Endodermal cell (in vitro differentiated cells): ENCODE measurements around the gene GRHL3. TPM values are rescaled to one million over a fixed set of nuclear protein-coding genes. Genes with fewer than 3 reads are reported as not detected.
A peak's percentile ranks its signal among the peaks of the same experiment; 100 is the strongest.

ENCODE experiments used
- DNase-seq: peaks from one replicate; pipeline ENCODE4 v3.0.0-alpha.2; 2017
- H3K27ac ChIP-seq: 2 replicates; pipeline ENCODE4 v1.5.1; 2013; ENCODE audit warnings: mild to moderate bottlenecking, low read depth, low read length, moderate library complexity
- H3K27me3 ChIP-seq: 2 replicates; pipeline ENCODE4 v1.6.1; 2013; ENCODE audit warnings: mild to moderate bottlenecking, low read length, moderate library complexity; ENCODE audit not compliant: insufficient read depth, control insufficient read depth, poor library complexity, severe bottlenecking
- H3K36me3 ChIP-seq: 2 replicates; pipeline ENCODE4 v1.7.0; 2013; ENCODE audit warnings: mild to moderate bottlenecking, low read length, moderate library complexity; ENCODE audit not compliant: control insufficient read depth, insufficient read depth
- H3K4me1 ChIP-seq: one replicate; pipeline ENCODE4 v1.7.0; 2013; ENCODE audit warnings: low read length; ENCODE audit not compliant: control insufficient read depth, insufficient read depth
- H3K4me3 ChIP-seq: 2 replicates; pipeline ENCODE4 v1.5.1; 2013; ENCODE audit warnings: mild to moderate bottlenecking, low read length, moderate library complexity
- H3K9ac ChIP-seq: 2 replicates; pipeline ENCODE4 v1.6.1; 2013; ENCODE audit warnings: mild to moderate bottlenecking, low read length, moderate library complexity; ENCODE audit not compliant: poor library complexity, severe bottlenecking; ENCODE audit errors: extremely low read depth
- H3K9me3 ChIP-seq: 2 replicates; pipeline ENCODE4 v1.6.1; 2013; ENCODE audit warnings: mild to moderate bottlenecking, low read length, moderate library complexity; ENCODE audit not compliant: control insufficient read depth
- H3K27ac Mint-ChIP-seq: 2 replicates; pipeline ENCODE4 v1.8.0; 2020; ENCODE audit warnings: mixed read lengths
- H3K27me3 Mint-ChIP-seq: 2 replicates; pipeline ENCODE4 v1.8.0; 2021; ENCODE audit warnings: mild to moderate bottlenecking, mixed read lengths; ENCODE audit not compliant: insufficient read depth
- H3K36me3 Mint-ChIP-seq: 2 replicates; pipeline ENCODE4 v1.8.0; 2020; ENCODE audit warnings: low read depth, mixed read lengths
- H3K4me1 Mint-ChIP-seq: 2 replicates; pipeline ENCODE4 v1.8.0; 2020; ENCODE audit warnings: mixed read lengths
- H3K4me3 Mint-ChIP-seq: 2 replicates; pipeline ENCODE4 v1.8.0; 2020; ENCODE audit warnings: mild to moderate bottlenecking, moderate library complexity, mixed read lengths
- H3K9me3 Mint-ChIP-seq: 2 replicates; pipeline ENCODE4 v1.8.0; 2020; ENCODE audit warnings: mild to moderate bottlenecking, mixed read lengths
- WGBS, 2 experiments: methylation state at CpG; one replicate each; pipeline versions ENCODE4 v1.1.5 to v1.1.7; 2013; ENCODE audit warnings: missing lambda C conversion rate in 2 of 2, mixed read lengths in 1 of 2; ENCODE audit not compliant: insufficient coverage in 1 of 2, insufficient read length in 1 of 2; 5-methylcytosine and 5-hydroxymethylcytosine counted together
- total RNA-seq, 2 donors: library from RNA; stranded (reverse); fragmentation: NEBNext Ultra II Directional in 1 of 2; extraction: Animal tissue kit (Norgen Biotek cat#: 25700) in 1 of 2; gene quantifications; 2 replicates in 1 of 2; 3 replicates in 1 of 2; pipeline ENCODE4 v1.2.1, GENCODE V29; 2021
- TF ChIP-seq, protein P1 (sequence below): fragments of 200-600 bp; sonication (generic); conservative IDR thresholded peaks from 2 replicates; pipeline ENCODE4 v1.5.0; 2021; ENCODE audit warnings: antibody characterized with exemption, mild to moderate bottlenecking

Gene GRHL3
- total RNA-seq, 2 donors from 2014 or later, result 1.8 to 2.5 TPM

DNA sequence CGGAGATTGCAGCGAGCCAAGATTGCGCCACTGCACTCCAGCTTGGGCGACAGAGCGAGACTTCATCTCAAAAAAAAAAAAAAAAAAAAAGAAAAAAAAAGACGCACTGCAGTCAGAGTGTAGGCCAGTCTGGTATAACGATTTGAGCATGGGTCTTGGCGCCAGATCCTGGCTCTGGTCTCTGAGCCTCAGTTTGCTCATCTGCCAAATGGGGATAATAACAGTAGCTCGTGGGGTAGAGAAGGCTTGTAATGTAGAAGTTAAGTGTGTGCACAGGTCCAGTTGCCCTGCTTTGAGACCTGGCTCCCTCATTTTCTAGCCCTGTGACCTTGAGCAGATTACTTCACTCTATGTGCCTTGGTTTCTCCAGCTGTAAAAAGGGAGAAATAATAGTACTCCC is 26.3 kb upstream of the GRHL3 start:
- H3K9me3 ChIP-seq, result no peaks in the 10 kb centered on the region
- H3K27me3 ChIP-seq, result no peaks in the 10 kb centered on the region
- H3K27ac ChIP-seq, result no peak overlapping the region
- H3K36me3 ChIP-seq, result no peaks in the 10 kb centered on the region
- Mint-ChIP-seq H3K4me3 (no peak overlapping the region), H3K9me3 (no peaks in the 10 kb centered on the region), H3K27ac (no peak overlapping the region), H3K4me1 (peaks cover 23% of the 10 kb centered on the region), H3K36me3 (no peaks in the 10 kb centered on the region), H3K27me3 (no peaks in the 10 kb centered on the region)
- 96 to 97% methylated on average over 7 to 9 of the region's 9 CpGs for WGBS, 2 experiments
- no peak overlapping the region for H3K4me3 ChIP-seq
- TF ChIP-seq, protein P1, sequence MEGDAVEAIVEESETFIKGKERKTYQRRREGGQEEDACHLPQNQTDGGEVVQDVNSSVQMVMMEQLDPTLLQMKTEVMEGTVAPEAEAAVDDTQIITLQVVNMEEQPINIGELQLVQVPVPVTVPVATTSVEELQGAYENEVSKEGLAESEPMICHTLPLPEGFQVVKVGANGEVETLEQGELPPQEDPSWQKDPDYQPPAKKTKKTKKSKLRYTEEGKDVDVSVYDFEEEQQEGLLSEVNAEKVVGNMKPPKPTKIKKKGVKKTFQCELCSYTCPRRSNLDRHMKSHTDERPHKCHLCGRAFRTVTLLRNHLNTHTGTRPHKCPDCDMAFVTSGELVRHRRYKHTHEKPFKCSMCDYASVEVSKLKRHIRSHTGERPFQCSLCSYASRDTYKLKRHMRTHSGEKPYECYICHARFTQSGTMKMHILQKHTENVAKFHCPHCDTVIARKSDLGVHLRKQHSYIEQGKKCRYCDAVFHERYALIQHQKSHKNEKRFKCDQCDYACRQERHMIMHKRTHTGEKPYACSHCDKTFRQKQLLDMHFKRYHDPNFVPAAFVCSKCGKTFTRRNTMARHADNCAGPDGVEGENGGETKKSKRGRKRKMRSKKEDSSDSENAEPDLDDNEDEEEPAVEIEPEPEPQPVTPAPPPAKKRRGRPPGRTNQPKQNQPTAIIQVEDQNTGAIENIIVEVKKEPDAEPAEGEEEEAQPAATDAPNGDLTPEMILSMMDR, result no peak
- H3K4me1 ChIP-seq, result peaks cover 5% of the 10 kb centered on the region
- H3K9ac ChIP-seq, result no peak overlapping the region
- no peak for DNase-seq

DNA sequence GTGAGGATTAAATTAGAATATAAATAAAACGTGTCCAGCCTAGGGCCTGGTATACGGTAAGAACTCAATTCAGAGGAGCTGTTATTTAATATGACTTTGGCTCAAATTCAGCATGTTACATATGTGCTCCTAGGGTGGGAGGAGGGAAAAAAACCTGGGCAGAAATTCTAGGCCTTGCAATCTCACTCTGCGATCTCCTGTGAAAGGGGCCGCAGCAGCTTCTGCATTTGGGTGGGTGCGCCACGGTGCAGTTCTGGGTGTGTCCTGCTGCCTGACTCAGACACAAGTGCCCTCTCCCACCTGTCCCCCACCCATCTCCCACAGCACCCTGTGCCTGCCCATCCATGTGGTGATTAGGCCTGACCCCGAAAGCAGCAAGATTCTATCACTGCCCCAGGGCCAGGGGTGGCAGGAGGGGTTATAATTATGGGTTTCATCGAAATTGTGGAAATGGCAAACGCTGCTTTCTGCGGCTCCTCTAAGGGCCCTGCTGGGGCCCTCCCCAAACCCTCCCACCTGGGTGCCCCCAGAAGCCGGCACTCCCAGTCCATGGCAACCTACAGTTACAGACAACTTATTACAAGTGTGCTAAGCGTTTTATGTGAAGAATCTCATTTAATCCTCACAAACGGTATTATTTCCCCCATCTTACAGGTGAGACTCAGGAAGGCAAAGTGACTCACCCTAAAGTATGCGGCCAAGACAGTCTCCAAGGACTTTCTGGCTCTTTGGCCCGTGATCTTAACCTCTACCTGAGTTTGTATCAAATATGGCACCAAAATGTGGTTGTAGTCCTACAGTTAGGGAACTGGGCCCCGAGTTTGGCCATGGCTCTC is 25.5 kb upstream of the GRHL3 start:
- TF ChIP-seq, protein P1, result no peak
- Mint-ChIP-seq H3K9me3 (no peaks in the 10 kb centered on the region), H3K27me3 (no peaks in the 10 kb centered on the region), H3K4me1 (peaks cover 23% of the 10 kb centered on the region), H3K4me3 (no peak overlapping the region), H3K27ac (peak overlapping the region; percentile 38), H3K36me3 (no peaks in the 10 kb centered on the region)
- peak; percentile 36 for DNase-seq
- H3K9me3 ChIP-seq, result no peaks in the 10 kb centered on the region
- no peak overlapping the region for H3K4me3 ChIP-seq
- WGBS, 2 experiments, result 92 to 99% methylated on average over 10 to 16 of the region's 16 CpGs
- peaks cover 5% of the 10 kb centered on the region for H3K4me1 ChIP-seq
- H3K9ac ChIP-seq, result no peak overlapping the region
- no peaks in the 10 kb centered on the region for H3K27me3 ChIP-seq
- no peaks in the 10 kb centered on the region for H3K36me3 ChIP-seq
- no peak overlapping the region for H3K27ac ChIP-seq

DNA sequence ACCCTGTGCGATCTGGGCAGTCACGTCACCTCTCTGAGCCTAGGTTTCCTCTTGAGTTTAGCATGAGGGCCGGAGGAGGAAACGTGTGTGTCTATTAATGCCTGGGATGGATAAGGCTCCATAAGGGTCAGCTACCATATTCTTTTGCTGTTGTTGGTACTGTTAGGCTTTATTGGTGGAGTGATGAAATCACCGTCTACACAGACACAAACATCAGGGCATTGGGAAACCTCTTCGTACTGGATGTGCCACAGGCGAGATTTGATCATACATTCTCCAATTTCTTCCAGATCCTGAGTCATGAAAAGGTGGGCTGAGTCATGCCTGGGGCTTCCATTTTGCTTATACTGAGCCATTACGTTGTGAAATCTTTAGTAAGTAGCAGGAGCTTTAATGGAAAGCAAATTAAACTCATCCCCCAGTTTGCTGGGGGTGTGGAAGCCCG is 24.9 kb upstream of the GRHL3 start:
- no peaks in the 10 kb centered on the region for H3K36me3 Mint-ChIP-seq
- no peaks in the 10 kb centered on the region for H3K36me3 ChIP-seq
- no peaks in the 10 kb centered on the region for H3K9me3 ChIP-seq
- H3K27ac ChIP-seq, result no peak overlapping the region
- peak; percentile 42 for DNase-seq
- peaks cover 5% of the 10 kb centered on the region for H3K4me1 ChIP-seq
- no peaks in the 10 kb centered on the region for H3K27me3 ChIP-seq
- H3K27me3 Mint-ChIP-seq, result no peaks in the 10 kb centered on the region
- no peaks in the 10 kb centered on the region for H3K9me3 Mint-ChIP-seq
- H3K4me1 Mint-ChIP-seq, result peaks cover 23% of the 10 kb centered on the region
- no peak overlapping the region for H3K4me3 Mint-ChIP-seq
- H3K9ac ChIP-seq, result no peak overlapping the region
- peak overlapping the region; percentile 38 for H3K27ac Mint-ChIP-seq
- no peak overlapping the region for H3K4me3 ChIP-seq
- WGBS, 2 experiments, result 83 to 94% methylated on average over 3 to 9 of the region's 9 CpGs
- TF ChIP-seq, protein P1, result no peak
